Heart right ventricle (tissue), 16 donors: ENCODE data around the gene ACSS3. TPM values are rescaled to one million over a fixed set of nuclear protein-coding genes. Genes with fewer than 3 reads are reported as not detected.

Experiments used
- ATAC-seq, 8 donors: fragments of 200-7000 bp; cut with Tn5 transposase; one replicate each; pipeline ENCODE4 v1.9.1; 2020; ENCODE audit warnings: mild to moderate bottlenecking in 8 of 8, moderate library complexity in 8 of 8, moderate number of reproducible peaks in 1 of 8
- DNase-seq, 2 donors: peaks; one replicate each; pipeline ENCODE4 v3.0.0-alpha.2; 2020
- H3K27ac ChIP-seq, 10 donors: fragments of 200-600 bp; sonication (generic) in 2 of 10; one replicate each; pipeline versions ENCODE4 v1.5.0 to v1.8.0; 2020 to 2022; ENCODE audit warnings: mild to moderate bottlenecking in 3 of 10
- H3K27me3 ChIP-seq, 7 donors: fragments of 200-600 bp; one replicate each; pipeline ENCODE4 v1.8.0; 2021 to 2022; ENCODE audit warnings: mild to moderate bottlenecking in 2 of 7
- H3K36me3 ChIP-seq, 9 donors: fragments of 200-600 bp; sonication (generic) in 1 of 9; one replicate each; pipeline versions ENCODE4 v1.5.0 to v1.8.0; 2020 to 2022; ENCODE audit warnings: mild to moderate bottlenecking in 2 of 9
- H3K4me1 ChIP-seq, 9 donors: fragments of 200-600 bp; sonication (generic) in 1 of 9; one replicate each; pipeline versions ENCODE4 v1.5.0 to v1.8.0; 2020 to 2022; ENCODE audit warnings: mild to moderate bottlenecking in 4 of 9
- H3K4me3 ChIP-seq, 10 donors: fragments of 200-600 bp; sonication (generic) in 2 of 10; one replicate each; pipeline versions ENCODE4 v1.5.0 to v1.8.0; 2020 to 2022; ENCODE audit warnings: mild to moderate bottlenecking in 7 of 10, moderate library complexity in 2 of 10
- H3K9me3 ChIP-seq, 11 donors: fragments of 200-600 bp in 10 of 11; sonication (generic) in 2 of 11; one replicate each; pipeline versions ENCODE4 v1.5.0 to v1.8.0; 2013 to 2022; ENCODE audit warnings: mild to moderate bottlenecking in 2 of 11, control low read depth in 1 of 11, moderate library complexity in 1 of 11
- WGBS, 2 donors: extraction: QIAGEN DNeasy Blood & Tissue Kit; methylation state at CpG; one replicate each; pipeline ENCODE4 v1.1.7; 2013; ENCODE audit warnings: inconsistent platforms in 1 of 2; 5-methylcytosine and 5-hydroxymethylcytosine counted together
- intact Hi-C, 10 donors: fragments of 100-400 bp; cut with DNase I; formaldehyde crosslinking; loops; one replicate each; pipeline versions ENCODE4 v1.11.1 to v1.14.2; 2022
- microRNA-seq, 2 donors: library from miRNA; unstranded; fragments of <30 nt; microRNA quantifications; one replicate each; pipeline ENCODE4 v1.2.0, GENCODE V29; 2021
- polyA plus RNA-seq, 2 donors: library from polyadenylated mRNA; stranded (reverse); fragments of 200-250 nt; gene quantifications; one replicate each; pipeline ENCODE4 v1.2.3, GENCODE V29; 2013
- total RNA-seq, 10 donors: library from RNA; stranded (reverse); fragmentation: NEBNext Ultra II Directional in 3 of 10; extraction: Animal tissue kit (Norgen Biotek cat#: 25700) in 3 of 10; gene quantifications; one replicate each; pipeline versions ENCODE4 v1.2.1 to v1.2.4, GENCODE V29; 2021 to 2023
- TF ChIP-seq, protein P1 (sequence below), 9 donors: fragments of 200-600 bp; sonication (generic) in 2 of 9; IDR thresholded peaks; one replicate each; pipeline versions ENCODE4 v1.5.0 to v1.8.0; 2021 to 2022; ENCODE audit warnings: antibody characterized with exemption in 9 of 9, mild to moderate bottlenecking in 5 of 9, moderate library complexity in 1 of 9
- donor health status: Arrhythmogenic right ventricular cardiomyopathy.
- donor health status: ischemic (EF 13 %, LVEDD 7.1; RV severe dilation, severe dysfunction).
- donor health status: healthy with polysubstance abuse.
- donor health status: DM: no; HTN: yes; CAD: no.
- donor health status: DM: no; HTN: no; CAD: no.
- donor health status: ischemic (EF 25% LVEDD 6.9; RV normal size, moderate dysfunction).
- donor health status: ischemic (EF 25% LVEDD 5.7; RV mildly dilated, moderate dysfunction).
- donor health status: healthy.
- donor health status: DM: yes; HTN: yes; CAD: no.
- donor health status: Ischemic cardiomyopathy.
- donor health status: ischemic (EF 35%, LVEDD 5.7; RV mildly dilated, moderate dysfunction).
- donor health status: nonischemic (EF 11% LVEDD 7.7; RV severe dilation, severe dysfunction).
- donor health status: DM: yes; HTN: yes; CAD: no.
- donor health status: PGD.
- donor health status: ischemic (EF 29% LVEDD 5.4; RV normal size, mild dysfunction).
- donor health status: nonischemic (EF 23%, LVEDD 6.1; RV moderate dilation, normal function).

The ACSS3 gene
- total and polyA plus RNA-seq, 12 donors = 11.3 to 30.3 (median 25.0) TPM

DNA sequence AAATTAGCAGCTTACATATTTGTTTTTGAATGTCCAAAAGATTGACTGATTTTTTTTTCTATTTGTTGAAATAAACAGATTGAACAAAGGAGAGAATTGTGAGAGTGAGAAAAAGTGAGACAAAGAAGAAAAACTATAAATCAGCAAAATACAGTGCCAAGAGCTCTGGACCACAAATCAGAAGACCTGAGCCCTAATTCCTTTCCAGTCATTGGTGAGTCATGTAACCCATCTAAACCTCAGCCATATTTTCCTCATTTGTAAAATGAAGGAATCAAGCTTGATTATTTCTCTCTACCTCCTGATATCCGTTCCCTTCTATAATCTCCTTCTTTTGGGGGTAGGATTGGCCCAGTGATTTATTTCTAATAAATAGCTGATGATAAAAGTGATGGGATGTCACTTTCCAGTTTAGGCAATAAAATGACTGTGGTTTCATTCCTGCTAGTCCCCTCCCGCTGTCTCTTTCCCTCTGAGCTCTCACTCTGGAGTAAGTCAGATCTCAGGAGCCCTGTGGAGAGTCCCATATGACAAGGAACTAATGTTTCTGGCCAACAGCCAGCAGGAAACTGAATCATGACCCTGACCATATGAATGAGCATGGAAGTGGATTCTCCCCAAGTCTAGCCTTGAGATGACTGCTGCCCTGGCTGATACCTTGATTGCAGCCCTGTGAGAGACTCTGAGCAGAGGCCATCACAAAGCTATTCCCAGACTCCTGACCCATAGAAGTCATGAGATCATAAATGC is 218.9 kb downstream of the ACSS3 start:
- Histone ChIP-seq H3K36me3 (no peaks in the 10 kb centered on the region), H3K4me3 (no peak overlapping the region), H3K27ac (no peak overlapping the region), H3K27me3 (no peaks in the 10 kb centered on the region), H3K4me1 (no peaks in the 10 kb centered on the region), H3K9me3 (peaks cover 0 to 7% (median 0%) of the 10 kb centered on the region in 11 donors)
- DNase-seq (peak in 1 of 2 donors; percentile 3), ATAC-seq (no peak)
- 74 to 83% methylated on average over 2 of the region's 2 CpGs for WGBS, 2 donors
- intact Hi-C loops = no loop called here
- TF ChIP-seq, protein P1, sequence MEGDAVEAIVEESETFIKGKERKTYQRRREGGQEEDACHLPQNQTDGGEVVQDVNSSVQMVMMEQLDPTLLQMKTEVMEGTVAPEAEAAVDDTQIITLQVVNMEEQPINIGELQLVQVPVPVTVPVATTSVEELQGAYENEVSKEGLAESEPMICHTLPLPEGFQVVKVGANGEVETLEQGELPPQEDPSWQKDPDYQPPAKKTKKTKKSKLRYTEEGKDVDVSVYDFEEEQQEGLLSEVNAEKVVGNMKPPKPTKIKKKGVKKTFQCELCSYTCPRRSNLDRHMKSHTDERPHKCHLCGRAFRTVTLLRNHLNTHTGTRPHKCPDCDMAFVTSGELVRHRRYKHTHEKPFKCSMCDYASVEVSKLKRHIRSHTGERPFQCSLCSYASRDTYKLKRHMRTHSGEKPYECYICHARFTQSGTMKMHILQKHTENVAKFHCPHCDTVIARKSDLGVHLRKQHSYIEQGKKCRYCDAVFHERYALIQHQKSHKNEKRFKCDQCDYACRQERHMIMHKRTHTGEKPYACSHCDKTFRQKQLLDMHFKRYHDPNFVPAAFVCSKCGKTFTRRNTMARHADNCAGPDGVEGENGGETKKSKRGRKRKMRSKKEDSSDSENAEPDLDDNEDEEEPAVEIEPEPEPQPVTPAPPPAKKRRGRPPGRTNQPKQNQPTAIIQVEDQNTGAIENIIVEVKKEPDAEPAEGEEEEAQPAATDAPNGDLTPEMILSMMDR (IDR thresholded peaks at IDR 0.05) = no peak

- no peaks in the 10 kb centered on the region for H3K36me3 ChIP-seq
- ATAC-seq (no peak), DNase-seq (no peak)
- no peaks in the 10 kb centered on the region for H3K27me3 ChIP-seq
- no peak overlapping the region for H3K27ac ChIP-seq
- intact Hi-C loops = no loop called here
- no peak overlapping the region for H3K4me3 ChIP-seq
- H3K4me1 ChIP-seq = no peaks in the 10 kb centered on the region
- 51 to 55% methylated on average over 3 of the region's 3 CpGs for WGBS, 2 donors
- TF ChIP-seq, protein P1 (IDR thresholded peaks at IDR 0.05) = no peak
- peaks cover 0 to 7% (median 0%) of the 10 kb centered on the region in 11 donors for H3K9me3 ChIP-seq
Observed at GRCh38 chr12:81297601-81298000, 219.7 kb downstream of the ACSS3 start.

- DNase-seq = no peak
- no peaks in the 10 kb centered on the region for H3K9me3 ChIP-seq
- intact Hi-C loops = no loop called here
- H3K36me3 ChIP-seq = no peaks in the 10 kb centered on the region
- no peaks in the 10 kb centered on the region for H3K27me3 ChIP-seq
- no peak for ATAC-seq
- WGBS, 2 donors = 49 to 50% methylated on average over 2 of the region's 2 CpGs
- no peak overlapping the region for H3K27ac ChIP-seq
- no peak overlapping the region for H3K4me3 ChIP-seq
- H3K4me1 ChIP-seq = no peaks in the 10 kb centered on the region
- TF ChIP-seq, protein P1 (IDR thresholded peaks at IDR 0.05) = no peak
Observed at GRCh38 chr12:81300454-81300853, 222.6 kb downstream of the ACSS3 start.

- intact Hi-C loops = no loop called here
- Histone ChIP-seq H3K4me3 (no peak overlapping the region), H3K36me3 (no peaks in the 10 kb centered on the region), H3K27ac (no peak overlapping the region), H3K27me3 (no peaks in the 10 kb centered on the region), H3K9me3 (no peaks in the 10 kb centered on the region), H3K4me1 (no peaks in the 10 kb centered on the region)
- ATAC-seq (no peak), DNase-seq (no peak)
- 85 to 86% methylated on average over 3 of the region's 3 CpGs for WGBS, 2 donors
- TF ChIP-seq, protein P1 (IDR thresholded peaks at IDR 0.05) = no peak
Observed at GRCh38 chr12:81303935-81304334, 226.1 kb downstream of the ACSS3 start.

Small RNA genes lying within 50 kb of the gene (microRNA-seq; reads per million reads assigned to microRNA genes)
- gene MIR4699 = 0 to 1.2 reads per million in 2 donors

Other genes with a start within 250 kb of the ACSS3 start
- 10 to 100 TPM in 6 of 10 donors, 1 to 10 TPM in 4; 7.8 to 15.3 (median 10.2) TPM for gene LIN7A, start 140.1 kb upstream of the ACSS3 start, total RNA-seq
- 10 to 100 TPM in 1 of 2 donors, 1 to 10 TPM in 1; 6.2 to 11.0 TPM for gene LIN7A, start 140.1 kb upstream of the ACSS3 start, polyA plus RNA-seq